ENCODE data around the gene CTNNBL1. TPM values are rescaled to one million over a fixed set of nuclear protein-coding genes. Genes with fewer than 3 reads are reported as not detected.

CTNNBL1 gene
- total and polyA plus RNA-seq, 2 experiments from 2014 or later = 36.3 to 68.7 TPM

GRCh38 chr20:37661519-37661918 lies 32.3 kb upstream of the CTNNBL1 start (continued):
- TF ChIP-seq, protein P1, sequence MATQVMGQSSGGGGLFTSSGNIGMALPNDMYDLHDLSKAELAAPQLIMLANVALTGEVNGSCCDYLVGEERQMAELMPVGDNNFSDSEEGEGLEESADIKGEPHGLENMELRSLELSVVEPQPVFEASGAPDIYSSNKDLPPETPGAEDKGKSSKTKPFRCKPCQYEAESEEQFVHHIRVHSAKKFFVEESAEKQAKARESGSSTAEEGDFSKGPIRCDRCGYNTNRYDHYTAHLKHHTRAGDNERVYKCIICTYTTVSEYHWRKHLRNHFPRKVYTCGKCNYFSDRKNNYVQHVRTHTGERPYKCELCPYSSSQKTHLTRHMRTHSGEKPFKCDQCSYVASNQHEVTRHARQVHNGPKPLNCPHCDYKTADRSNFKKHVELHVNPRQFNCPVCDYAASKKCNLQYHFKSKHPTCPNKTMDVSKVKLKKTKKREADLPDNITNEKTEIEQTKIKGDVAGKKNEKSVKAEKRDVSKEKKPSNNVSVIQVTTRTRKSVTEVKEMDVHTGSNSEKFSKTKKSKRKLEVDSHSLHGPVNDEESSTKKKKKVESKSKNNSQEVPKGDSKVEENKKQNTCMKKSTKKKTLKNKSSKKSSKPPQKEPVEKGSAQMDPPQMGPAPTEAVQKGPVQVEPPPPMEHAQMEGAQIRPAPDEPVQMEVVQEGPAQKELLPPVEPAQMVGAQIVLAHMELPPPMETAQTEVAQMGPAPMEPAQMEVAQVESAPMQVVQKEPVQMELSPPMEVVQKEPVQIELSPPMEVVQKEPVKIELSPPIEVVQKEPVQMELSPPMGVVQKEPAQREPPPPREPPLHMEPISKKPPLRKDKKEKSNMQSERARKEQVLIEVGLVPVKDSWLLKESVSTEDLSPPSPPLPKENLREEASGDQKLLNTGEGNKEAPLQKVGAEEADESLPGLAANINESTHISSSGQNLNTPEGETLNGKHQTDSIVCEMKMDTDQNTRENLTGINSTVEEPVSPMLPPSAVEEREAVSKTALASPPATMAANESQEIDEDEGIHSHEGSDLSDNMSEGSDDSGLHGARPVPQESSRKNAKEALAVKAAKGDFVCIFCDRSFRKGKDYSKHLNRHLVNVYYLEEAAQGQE (IDR thresholded peaks at IDR 0.05; ENCODE audit: unreplicated experiment) = no peak
- TF ChIP-seq CREB1 (CRISPR knock-in tag; IDR thresholded peaks at IDR 0.05; ENCODE audit: low read depth) (no peak), CTCF (conservative IDR thresholded peaks at IDR 0.05; ENCODE audit: low read depth in 2 of 2) (no peak), NANOG (IDR thresholded peaks at IDR 0.05; ENCODE audit: borderline replicate concordance) (no peak)

- Mint-ChIP-seq H3K27me3 (ENCODE audit: insufficient read depth, low read depth, poor library complexity) (no peaks in the 10 kb centered on the region), H3K36me3 (ENCODE audit: low read depth) (peaks cover 3% of the 10 kb centered on the region; the same call in 2 of the 3 replicates), H3K4me1 (peaks cover 15% of the 10 kb centered on the region; the same call in 2 of the 3 replicates), H3K27ac (no peak overlapping the region), H3K9me3 (peaks cover 10% of the 10 kb centered on the region; the same call in 2 of the 3 replicates), H3K4me3 (no peak overlapping the region)
- DNase-seq (ENCODE audit: low spot score) (no peak), ATAC-seq (no peak)
- no peak overlapping the region for H3K27ac ChIP-seq (ENCODE audit: low read depth)
- H3K9me2 ChIP-seq (ENCODE audit: insufficient read depth) = no peaks in the 10 kb centered on the region
- H3K4me1 ChIP-seq (ENCODE audit: insufficient read depth) = peaks cover 16% of the 10 kb centered on the region
- no peaks in the 10 kb centered on the region for H3F3A ChIP-seq (replicated peaks; ENCODE audit: low read depth)
- H3K4me3 ChIP-seq = peak overlapping the region; percentile 33
- H3K36me3 ChIP-seq (ENCODE audit: insufficient read depth) = no peaks in the 10 kb centered on the region
- H3K27me3 ChIP-seq (ENCODE audit: insufficient read depth) = no peaks in the 10 kb centered on the region
- H3K79me2 ChIP-seq (replicated peaks; ENCODE audit: insufficient read depth) = no peaks in the 10 kb centered on the region
- H4K20me1 ChIP-seq (replicated peaks; ENCODE audit: insufficient read depth) = no peaks in the 10 kb centered on the region
- H3K4me2 ChIP-seq = peak overlapping the region; percentile 60
- H2AFZ ChIP-seq = peak overlapping the region; percentile 84; the same call in 1 of the 2 replicates
- TF ChIP-seq POLR2AphosphoS5 (IDR thresholded peaks at IDR 0.05; ENCODE audit: low read depth) (no peak), CREB1 (CRISPR knock-in tag; IDR thresholded peaks at IDR 0.05; ENCODE audit: low read depth) (no peak), CTCF (conservative IDR thresholded peaks at IDR 0.05; ENCODE audit: low read depth in 2 of 2) (no peak), STAT1 (IDR thresholded peaks at IDR 0.05; ENCODE audit: unreplicated experiment) (no peak), JUNB (IDR thresholded peaks at IDR 0.05; ENCODE audit: unreplicated experiment) (no peak), EZH2phosphoT487 (IDR thresholded peaks at IDR 0.05; ENCODE audit: unreplicated experiment) (no peak), NANOG (IDR thresholded peaks at IDR 0.05; ENCODE audit: borderline replicate concordance) (no peak), ZNF114 (CRISPR knock-in tag; IDR thresholded peaks at IDR 0.05) (no peak)
- TF ChIP-seq, protein P2, sequence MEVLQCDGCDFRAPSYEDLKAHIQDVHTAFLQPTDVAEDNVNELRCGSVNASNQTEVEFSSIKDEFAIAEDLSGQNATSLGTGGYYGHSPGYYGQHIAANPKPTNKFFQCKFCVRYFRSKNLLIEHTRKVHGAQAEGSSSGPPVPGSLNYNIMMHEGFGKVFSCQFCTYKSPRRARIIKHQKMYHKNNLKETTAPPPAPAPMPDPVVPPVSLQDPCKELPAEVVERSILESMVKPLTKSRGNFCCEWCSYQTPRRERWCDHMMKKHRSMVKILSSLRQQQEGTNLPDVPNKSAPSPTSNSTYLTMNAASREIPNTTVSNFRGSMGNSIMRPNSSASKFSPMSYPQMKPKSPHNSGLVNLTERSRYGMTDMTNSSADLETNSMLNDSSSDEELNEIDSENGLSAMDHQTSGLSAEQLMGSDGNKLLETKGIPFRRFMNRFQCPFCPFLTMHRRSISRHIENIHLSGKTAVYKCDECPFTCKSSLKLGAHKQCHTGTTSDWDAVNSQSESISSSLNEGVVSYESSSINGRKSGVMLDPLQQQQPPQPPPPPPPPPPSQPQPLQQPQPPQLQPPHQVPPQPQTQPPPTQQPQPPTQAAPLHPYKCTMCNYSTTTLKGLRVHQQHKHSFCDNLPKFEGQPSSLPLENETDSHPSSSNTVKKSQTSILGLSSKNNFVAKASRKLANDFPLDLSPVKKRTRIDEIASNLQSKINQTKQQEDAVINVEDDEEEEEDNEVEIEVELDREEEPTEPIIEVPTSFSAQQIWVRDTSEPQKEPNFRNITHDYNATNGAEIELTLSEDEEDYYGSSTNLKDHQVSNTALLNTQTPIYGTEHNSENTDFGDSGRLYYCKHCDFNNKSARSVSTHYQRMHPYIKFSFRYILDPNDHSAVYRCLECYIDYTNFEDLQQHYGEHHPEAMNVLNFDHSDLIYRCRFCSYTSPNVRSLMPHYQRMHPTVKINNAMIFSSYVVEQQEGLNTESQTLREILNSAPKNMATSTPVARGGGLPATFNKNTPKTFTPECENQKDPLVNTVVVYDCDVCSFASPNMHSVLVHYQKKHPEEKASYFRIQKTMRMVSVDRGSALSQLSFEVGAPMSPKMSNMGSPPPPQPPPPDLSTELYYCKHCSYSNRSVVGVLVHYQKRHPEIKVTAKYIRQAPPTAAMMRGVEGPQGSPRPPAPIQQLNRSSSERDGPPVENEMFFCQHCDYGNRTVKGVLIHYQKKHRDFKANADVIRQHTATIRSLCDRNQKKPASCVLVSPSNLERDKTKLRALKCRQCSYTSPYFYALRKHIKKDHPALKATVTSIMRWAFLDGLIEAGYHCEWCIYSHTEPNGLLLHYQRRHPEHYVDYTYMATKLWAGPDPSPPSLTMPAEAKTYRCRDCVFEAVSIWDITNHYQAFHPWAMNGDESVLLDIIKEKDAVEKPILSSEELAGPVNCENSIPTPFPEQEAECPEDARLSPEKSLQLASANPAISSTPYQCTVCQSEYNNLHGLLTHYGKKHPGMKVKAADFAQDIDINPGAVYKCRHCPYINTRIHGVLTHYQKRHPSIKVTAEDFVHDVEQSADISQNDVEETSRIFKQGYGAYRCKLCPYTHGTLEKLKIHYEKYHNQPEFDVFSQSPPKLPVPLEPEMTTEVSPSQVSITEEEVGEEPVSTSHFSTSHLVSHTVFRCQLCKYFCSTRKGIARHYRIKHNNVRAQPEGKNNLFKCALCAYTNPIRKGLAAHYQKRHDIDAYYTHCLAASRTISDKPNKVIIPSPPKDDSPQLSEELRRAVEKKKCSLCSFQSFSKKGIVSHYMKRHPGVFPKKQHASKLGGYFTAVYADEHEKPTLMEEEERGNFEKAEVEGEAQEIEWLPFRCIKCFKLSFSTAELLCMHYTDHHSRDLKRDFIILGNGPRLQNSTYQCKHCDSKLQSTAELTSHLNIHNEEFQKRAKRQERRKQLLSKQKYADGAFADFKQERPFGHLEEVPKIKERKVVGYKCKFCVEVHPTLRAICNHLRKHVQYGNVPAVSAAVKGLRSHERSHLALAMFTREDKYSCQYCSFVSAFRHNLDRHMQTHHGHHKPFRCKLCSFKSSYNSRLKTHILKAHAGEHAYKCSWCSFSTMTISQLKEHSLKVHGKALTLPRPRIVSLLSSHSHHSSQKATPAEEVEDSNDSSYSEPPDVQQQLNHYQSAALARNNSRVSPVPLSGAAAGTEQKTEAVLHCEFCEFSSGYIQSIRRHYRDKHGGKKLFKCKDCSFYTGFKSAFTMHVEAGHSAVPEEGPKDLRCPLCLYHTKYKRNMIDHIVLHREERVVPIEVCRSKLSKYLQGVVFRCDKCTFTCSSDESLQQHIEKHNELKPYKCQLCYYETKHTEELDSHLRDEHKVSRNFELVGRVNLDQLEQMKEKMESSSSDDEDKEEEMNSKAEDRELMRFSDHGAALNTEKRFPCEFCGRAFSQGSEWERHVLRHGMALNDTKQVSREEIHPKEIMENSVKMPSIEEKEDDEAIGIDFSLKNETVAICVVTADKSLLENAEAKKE (CRISPR knock-in tag; IDR thresholded peaks at IDR 0.05) = no peak
Measured at GRCh38 chr20:37662308-37662707, 31.5 kb upstream of the CTNNBL1 start.

All from GM23338 (cell line).